Ectodermal cell (in vitro differentiated cells): ENCODE measurements around the gene QRICH1.

ENCODE experiments used
- H3K27ac ChIP-seq: 2 replicates; pipeline ENCODE4 v1.7.0; 2013; ENCODE audit warnings: mild to moderate bottlenecking, low read depth, low read length; ENCODE audit not compliant: insufficient read depth, poor library complexity, severe bottlenecking
- H3K27me3 ChIP-seq: 2 replicates; pipeline ENCODE4 v1.7.0; 2013; ENCODE audit warnings: mild to moderate bottlenecking, low read length; ENCODE audit not compliant: insufficient read depth, control insufficient read depth, poor library complexity, severe bottlenecking
- H3K36me3 ChIP-seq: one replicate; pipeline ENCODE4 v1.7.0; 2013; ENCODE audit warnings: low read length; ENCODE audit not compliant: control insufficient read depth, insufficient read depth
- H3K4me1 ChIP-seq: one replicate; pipeline ENCODE4 v1.7.0; 2013; ENCODE audit warnings: low read length; ENCODE audit not compliant: control insufficient read depth, insufficient read depth
- H3K4me3 ChIP-seq: 2 replicates; pipeline ENCODE4 v1.7.0; 2013; ENCODE audit warnings: low read depth, low read length, control low read depth; ENCODE audit not compliant: insufficient read depth
- H3K9me3 ChIP-seq: 2 replicates; pipeline ENCODE4 v1.7.0; 2013; ENCODE audit warnings: mild to moderate bottlenecking, low read length, moderate library complexity; ENCODE audit not compliant: control insufficient read depth
- WGBS, 2 experiments: methylation state at CpG; one replicate each; pipeline ENCODE4 v1.1.7; 2013; ENCODE audit warnings: missing lambda C conversion rate in 2 of 2; 5-methylcytosine and 5-hydroxymethylcytosine counted together

The QRICH1 gene

GRCh38 chr3:49119036-49119435 lies 25.2 kb upstream of the QRICH1 start:
- WGBS, 2 experiments = 95 to 96% methylated on average over 10 of the region's 10 CpGs
- Histone ChIP-seq H3K4me3 (no peak overlapping the region), H3K27ac (no peak overlapping the region), H3K9me3 (no peaks in the 10 kb centered on the region), H3K4me1 (peaks cover 4% of the 10 kb centered on the region), H3K36me3 (peaks cover 36% of the 10 kb centered on the region), H3K27me3 (no peaks in the 10 kb centered on the region)

- peaks cover 47% of the 10 kb centered on the region for H3K36me3 ChIP-seq
- WGBS, 2 experiments = 94 to 96% methylated on average over 14 of the region's 14 CpGs
- no peak overlapping the region for H3K27ac ChIP-seq
- no peaks in the 10 kb centered on the region for H3K27me3 ChIP-seq
- no peaks in the 10 kb centered on the region for H3K4me1 ChIP-seq
- H3K9me3 ChIP-seq = no peaks in the 10 kb centered on the region
- no peak overlapping the region for H3K4me3 ChIP-seq
Observed at GRCh38 chr3:49112262-49112661, 18.4 kb upstream of the QRICH1 start.

GRCh38 chr3:49111347-49111746 lies 17.5 kb upstream of the QRICH1 start:
- H3K27me3 ChIP-seq = no peaks in the 10 kb centered on the region
- WGBS, 2 experiments = 93 to 98% methylated on average over 6 of the region's 6 CpGs
- no peak overlapping the region for H3K4me3 ChIP-seq
- H3K27ac ChIP-seq = no peak overlapping the region
- peaks cover 43% of the 10 kb centered on the region for H3K36me3 ChIP-seq
- no peaks in the 10 kb centered on the region for H3K9me3 ChIP-seq
- no peaks in the 10 kb centered on the region for H3K4me1 ChIP-seq

GRCh38 chr3:49110780-49111179 lies 16.9 kb upstream of the QRICH1 start:
- H3K4me1 ChIP-seq = peaks cover 4% of the 10 kb centered on the region
- H3K4me3 ChIP-seq = no peak overlapping the region
- no peaks in the 10 kb centered on the region for H3K27me3 ChIP-seq
- H3K9me3 ChIP-seq = no peaks in the 10 kb centered on the region
- no peak overlapping the region for H3K27ac ChIP-seq
- H3K36me3 ChIP-seq = peaks cover 43% of the 10 kb centered on the region
- WGBS, 2 experiments = 94% methylated on average over 13 of the region's 13 CpGs

- peaks cover 29% of the 10 kb centered on the region for H3K36me3 ChIP-seq
- H3K4me1 ChIP-seq = peaks cover 13% of the 10 kb centered on the region
- no peak overlapping the region for H3K27ac ChIP-seq
- 93 to 95% methylated on average over 14 of the region's 14 CpGs for WGBS, 2 experiments
- H3K4me3 ChIP-seq = no peak overlapping the region
- H3K9me3 ChIP-seq = no peaks in the 10 kb centered on the region
- H3K27me3 ChIP-seq = no peaks in the 10 kb centered on the region
Observed at GRCh38 chr3:49108346-49108745, 14.5 kb upstream of the QRICH1 start.

GRCh38 chr3:49104427-49105291 lies 10.8 kb upstream of the QRICH1 start, which contains the start of gene QARS1:
Gene QARS1 (minus strand): TSS chr3:49104757. CDS start chr3:49104733, 24 bp downstream.
- Histone ChIP-seq H3K4me1 (peaks cover 13% of the 10 kb centered on the region), H3K27me3 (no peaks in the 10 kb centered on the region), H3K9me3 (no peaks in the 10 kb centered on the region), H3K27ac (peak within 1 kb of the TSS; percentile 93), H3K4me3 (peak within 1 kb of the TSS; percentile 80), H3K36me3 (peaks cover 30% of the 10 kb centered on the region)
- 2% methylated on average over 50 of the region's 50 CpGs for WGBS, 2 experiments

- H3K27me3 ChIP-seq = no peaks in the 10 kb centered on the region
- peaks cover 13% of the 10 kb centered on the region for H3K4me1 ChIP-seq
- no peaks in the 10 kb centered on the region for H3K9me3 ChIP-seq
- H3K4me3 ChIP-seq = peak overlapping the region; percentile 80
- 11 to 16% methylated on average over 8 of the region's 8 CpGs for WGBS, 2 experiments
- H3K36me3 ChIP-seq = peaks cover 36% of the 10 kb centered on the region
- H3K27ac ChIP-seq = peak overlapping the region; percentile 93
Observed at GRCh38 chr3:49104052-49104426, 10.2 kb upstream of the QRICH1 start.

GRCh38 chr3:49100046-49100615 lies 6.3 kb upstream of the QRICH1 start:
- no peak overlapping the region for H3K27ac ChIP-seq
- H3K27me3 ChIP-seq = no peaks in the 10 kb centered on the region
- 96 to 97% methylated on average over 11 of the region's 11 CpGs for WGBS, 2 experiments
- H3K4me1 ChIP-seq = peaks cover 6% of the 10 kb centered on the region
- H3K36me3 ChIP-seq = peaks cover 51% of the 10 kb centered on the region
- H3K4me3 ChIP-seq = no peak overlapping the region
- H3K9me3 ChIP-seq = no peaks in the 10 kb centered on the region

GRCh38 chr3:49098910-49099630 lies 5.2 kb upstream of the QRICH1 start:
- Histone ChIP-seq H3K4me1 (peaks cover 6% of the 10 kb centered on the region), H3K4me3 (no peak overlapping the region), H3K27ac (no peak overlapping the region), H3K27me3 (no peaks in the 10 kb centered on the region), H3K36me3 (peaks cover 51% of the 10 kb centered on the region), H3K9me3 (no peaks in the 10 kb centered on the region)
- WGBS, 2 experiments = 96% methylated on average over 13 of the region's 13 CpGs

- 92 to 96% methylated on average over 5 of the region's 5 CpGs for WGBS, 2 experiments
- H3K9me3 ChIP-seq = no peaks in the 10 kb centered on the region
- no peak overlapping the region for H3K27ac ChIP-seq
- H3K36me3 ChIP-seq = peaks cover 51% of the 10 kb centered on the region
- H3K4me1 ChIP-seq = peaks cover under 1% of the 10 kb centered on the region
- no peak overlapping the region for H3K4me3 ChIP-seq
- no peaks in the 10 kb centered on the region for H3K27me3 ChIP-seq
Observed at GRCh38 chr3:49098429-49098828, 4.6 kb upstream of the QRICH1 start.
